HG03280 (cell line): Measurements from ENCODE around the gene SLC29A1.
"Not testable (repeated sequence)": the region's sequence is repeated elsewhere in the genome, so short reads cannot be mapped to it uniquely, and the experiment has no call there.

Experiments used
- ATAC-seq: cut with Tn5 transposase; IDR thresholded peaks from one replicate; pipeline ENCODE4 v1.9.1; 2021; ENCODE audit warnings: mild to moderate bottlenecking, moderate library complexity; ENCODE audit not compliant: unreplicated experiment

SLC29A1 gene

DNA sequence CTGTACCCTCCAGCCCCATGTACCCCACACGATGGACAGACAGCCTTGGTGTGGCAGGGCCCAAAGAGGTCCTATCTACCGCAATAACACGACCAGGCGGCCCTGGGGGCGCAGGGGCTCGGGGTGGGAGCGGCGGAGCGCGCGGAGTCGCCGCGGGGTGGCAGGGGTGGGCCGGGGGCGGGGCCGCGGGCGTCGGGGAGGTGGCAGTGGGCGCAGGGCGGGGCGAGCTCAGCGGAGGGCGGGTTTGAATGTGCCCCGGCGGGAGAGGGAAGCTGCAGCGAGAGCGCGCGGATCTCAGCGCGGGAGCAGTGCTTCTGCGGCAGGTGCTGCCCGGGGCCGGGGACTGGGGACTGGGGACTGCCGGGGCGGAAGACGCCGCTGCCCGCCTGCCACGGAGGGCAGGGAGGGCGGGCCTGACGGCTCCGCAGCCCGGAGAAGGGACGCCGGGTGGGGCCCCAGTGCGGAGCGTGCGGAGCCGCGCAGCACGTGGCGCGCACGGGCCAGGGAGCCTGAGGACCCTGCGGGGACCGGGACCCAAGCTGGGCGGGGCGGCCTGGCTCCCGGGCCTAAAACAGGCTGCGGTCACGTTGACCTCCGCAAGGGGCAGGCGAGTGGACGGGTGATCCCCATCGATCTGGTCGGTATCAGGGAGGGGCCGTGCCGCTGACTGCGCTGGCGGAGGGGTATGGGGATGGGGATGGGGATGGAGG is at the start of gene SLC29A1:
SLC29A1 (plus strand) TSS at position 277 of the 710 bp plus-strand sequence. CDS start 3,719 bp downstream, outside the sequence.
- ATAC-seq, result peak; percentile 46

GRCh38 chr6:44176130-44176761 is 47.1 kb upstream of the SLC29A1 start:
- ATAC-seq, result no peak

GRCh38 chr6:44176762-44177509 is 46.5 kb upstream of the SLC29A1 start:
- ATAC-seq, result no peak

DNA sequence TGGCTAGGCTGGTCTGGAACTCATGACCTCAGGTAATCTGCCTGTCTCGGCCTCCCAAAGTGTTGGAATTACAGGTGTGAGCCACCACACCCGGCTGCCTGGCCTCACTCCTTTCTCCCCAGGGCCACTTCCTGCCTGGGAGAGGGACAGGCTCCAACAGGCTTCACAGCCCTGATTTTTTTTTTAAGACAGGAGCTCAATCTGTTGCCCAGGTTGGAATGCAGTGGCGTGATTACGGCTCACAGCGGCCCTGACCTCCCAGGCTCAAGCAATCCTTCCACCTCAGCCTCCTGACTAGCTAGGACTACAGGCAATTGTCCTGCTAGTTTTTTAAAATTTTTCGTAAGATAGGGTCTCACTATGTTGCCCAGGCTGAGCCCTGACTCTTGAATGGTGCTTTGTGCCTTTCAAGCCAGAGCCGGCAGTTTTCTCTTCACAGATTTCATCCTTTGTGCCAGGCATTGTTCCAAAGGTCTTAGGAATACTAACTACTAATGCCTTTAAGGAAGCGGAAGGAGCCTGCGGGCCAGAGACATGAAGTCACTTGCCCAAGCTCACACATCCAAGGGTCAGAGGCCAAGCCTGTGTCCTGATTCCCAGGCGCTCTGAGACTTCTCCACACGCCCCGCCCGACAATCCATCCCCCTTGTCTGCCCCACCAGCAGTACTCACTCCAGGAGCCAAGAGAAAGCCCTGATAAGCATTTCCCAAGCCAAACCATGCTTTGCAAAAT is 45.5 kb upstream of the SLC29A1 start:
- no peak for ATAC-seq

DNA sequence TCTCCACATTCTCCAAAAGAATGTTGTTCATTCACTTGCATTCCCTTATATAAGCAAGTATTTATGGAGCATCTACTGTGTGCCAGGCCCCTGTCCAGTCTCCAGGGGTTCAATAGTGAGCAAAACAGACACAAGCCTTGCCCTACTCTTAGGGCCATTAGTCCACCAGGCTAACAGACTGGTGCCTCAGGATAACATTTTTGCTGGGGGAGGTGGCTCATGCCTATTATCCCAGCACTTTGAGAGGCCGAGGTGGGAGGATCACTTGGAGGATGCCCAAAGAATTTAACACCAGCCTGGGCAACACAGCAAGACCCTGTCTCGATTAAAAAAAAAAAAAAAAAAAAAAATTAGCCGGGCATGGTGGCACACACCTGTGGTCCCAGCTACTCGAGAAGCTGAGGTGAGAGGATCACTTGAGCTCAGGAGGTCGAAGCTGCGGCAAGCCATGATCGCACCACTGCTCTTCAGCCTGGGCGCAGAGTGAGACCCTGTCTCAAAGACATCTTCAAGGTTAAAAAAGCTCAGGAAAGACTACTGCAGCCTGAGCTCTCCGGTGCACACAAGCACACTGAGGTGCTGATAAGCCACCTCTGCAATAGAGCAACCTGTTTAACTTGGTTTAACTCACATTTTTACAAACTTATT is 44.8 kb upstream of the SLC29A1 start:
- no peak for ATAC-seq

- no peak for ATAC-seq
These were observed 44.3 kb upstream of the SLC29A1 start for GRCh38 chr6:44179072-44179536.

- ATAC-seq, result no peak
These were observed 43.7 kb upstream of the SLC29A1 start for GRCh38 chr6:44179648-44180047.

GRCh38 chr6:44180406-44180805 is 43.0 kb upstream of the SLC29A1 start:
- ATAC-seq, result no peak

DNA sequence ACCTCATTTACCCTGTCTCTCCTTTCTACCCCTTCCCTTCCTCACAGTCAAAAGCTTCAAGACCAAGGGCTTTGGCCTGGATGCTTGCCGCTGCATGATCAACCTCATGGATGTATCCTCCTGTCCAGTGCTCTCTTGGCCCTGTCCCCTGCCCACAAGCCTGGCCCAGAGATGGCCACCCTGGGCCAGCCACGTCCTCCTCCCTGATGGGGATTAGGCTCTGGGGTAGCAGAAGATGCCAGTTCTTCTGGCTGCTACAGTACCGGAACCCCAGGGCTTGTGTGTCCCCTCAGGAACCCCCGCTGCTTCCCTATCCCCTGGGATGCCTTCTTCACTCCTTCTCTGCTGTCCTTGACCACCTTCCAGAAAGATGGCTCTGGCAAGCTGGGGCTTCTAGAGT is 42.5 kb upstream of the SLC29A1 start:
- ATAC-seq, result no peak

DNA sequence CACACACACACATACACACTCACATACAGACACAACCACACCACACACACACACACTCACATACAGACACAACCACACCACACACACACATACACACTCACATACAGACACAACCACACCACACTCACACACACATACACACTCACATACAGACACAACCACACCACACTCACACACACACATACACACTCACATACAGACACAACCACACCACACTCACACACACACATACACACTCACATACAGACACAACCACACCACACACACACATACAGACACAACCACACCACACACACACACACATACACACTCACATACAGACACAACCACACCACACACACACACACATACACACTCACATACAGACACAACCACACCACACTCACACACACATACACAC is 41.6 kb upstream of the SLC29A1 start:
- not testable (repeated sequence) for ATAC-seq

DNA sequence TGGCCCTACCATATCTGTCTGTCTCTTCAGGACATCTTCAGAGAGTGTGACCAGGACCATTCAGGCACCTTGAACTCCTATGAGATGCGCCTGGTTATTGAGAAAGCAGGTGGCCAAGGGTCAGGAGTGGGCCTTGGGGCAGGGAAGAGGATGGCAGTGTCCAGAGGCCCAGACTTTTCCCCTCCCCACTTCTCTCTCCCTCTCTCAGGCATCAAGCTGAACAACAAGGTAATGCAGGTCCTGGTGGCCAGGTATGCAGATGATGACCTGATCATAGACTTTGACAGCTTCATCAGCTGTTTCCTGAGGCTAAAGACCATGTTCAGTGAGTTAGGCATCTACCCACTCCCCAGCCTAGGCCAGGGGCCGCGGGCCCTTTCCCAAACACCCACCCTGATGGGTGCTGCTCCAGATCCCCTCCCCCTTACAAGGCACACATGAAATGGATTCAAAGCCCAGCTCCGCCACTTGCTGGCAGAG is 40.4 kb upstream of the SLC29A1 start:
- ATAC-seq, result no peak

- ATAC-seq, result no peak
These were observed 39.6 kb upstream of the SLC29A1 start for GRCh38 chr6:44183783-44184182.

- not testable (repeated sequence) for ATAC-seq
These were observed 38.0 kb upstream of the SLC29A1 start for GRCh38 chr6:44185356-44185755.

GRCh38 chr6:44185953-44186634 is 37.3 kb upstream of the SLC29A1 start:
- ATAC-seq, result no peak

GRCh38 chr6:44186635-44187025 is 36.8 kb upstream of the SLC29A1 start:
- ATAC-seq, result no peak

- no peak for ATAC-seq
These were observed 34.6 kb upstream of the SLC29A1 start for GRCh38 chr6:44188819-44189218.

- no peak for ATAC-seq
These were observed 34.1 kb upstream of the SLC29A1 start for GRCh38 chr6:44189257-44189656.

GRCh38 chr6:44190715-44191114 is 32.7 kb upstream of the SLC29A1 start:
- peak; percentile 73 for ATAC-seq

- no peak for ATAC-seq
These were observed 30.9 kb upstream of the SLC29A1 start for GRCh38 chr6:44192428-44193041.
